B cell (primary cell): ENCODE measurements around the gene SETDB1. TPM values are rescaled to one million over a fixed set of nuclear protein-coding genes. Genes with fewer than 3 reads are reported as not detected.

Experiments used
- ATAC-seq: fragments of 200-7000 bp; cut with Tn5 transposase; one replicate; pipeline ENCODE4 v1.10.0; 2021; ENCODE audit warnings: low read depth, mild to moderate bottlenecking, moderate number of reproducible peaks, moderate library complexity
- CTCF ChIA-PET: fragments of 350-600 bp; sonication (Branson Sonifier 250); formaldehyde crosslinking; loops from one replicate; lab custom pipeline; 2021; ENCODE audit warnings: antibody characterized with exemption, inconsistent platforms; lab: Charles Lee
- POLR2A ChIA-PET: fragments of 350-600 bp; sonication (Branson Sonifier 250); formaldehyde crosslinking; loops from one replicate; lab custom pipeline; 2021; ENCODE audit warnings: antibody characterized with exemption; lab: Charles Lee
- DNase-seq: peaks from one replicate; pipeline ENCODE4 v3.0.0; 2013
- H2AFZ ChIP-seq: 2 replicates; pipeline ENCODE4 v1.6.1; 2012; ENCODE audit warnings: mild to moderate bottlenecking, low read depth, low read length; ENCODE audit not compliant: insufficient read depth, poor library complexity, severe bottlenecking
- H3K27ac ChIP-seq, 2 donors: 1 replicate in 1 of 2; 2 replicates in 1 of 2; pipeline ENCODE4 v1.5.1; 2012 to 2013; ENCODE audit warnings: low read length in 2 of 2, mild to moderate bottlenecking in 2 of 2, moderate library complexity in 1 of 2
- H3K27me3 ChIP-seq, 4 experiments: fragments of 200-600 bp in 1 of 4; sonication (generic) in 1 of 4; replicated peaks in 1 of 4; 1 replicate in 2 of 4; 2 replicates in 2 of 4; pipeline versions ENCODE4 v1.6.1 to v1.7.0; 2013 to 2016; ENCODE audit warnings: low read length in 3 of 4, mild to moderate bottlenecking in 2 of 4, mixed read lengths in 1 of 4, moderate library complexity in 1 of 4; ENCODE audit not compliant: insufficient read depth in 4 of 4, control insufficient read depth in 3 of 4; ENCODE audit errors: control extremely low read depth in 1 of 4
- H3K36me3 ChIP-seq, 2 experiments: replicated peaks in 1 of 2; 1 replicate in 1 of 2; 2 replicates in 1 of 2; pipeline versions ENCODE4 v1.6.1 to v1.7.1; 2013; ENCODE audit warnings: low read length in 1 of 2; ENCODE audit not compliant: insufficient read depth in 2 of 2, control insufficient read depth in 1 of 2; ENCODE audit errors: control extremely low read depth in 1 of 2, extremely low read depth in 1 of 2
- H3K4me1 ChIP-seq, 2 donors: fragments of 200-600 bp in 1 of 2; sonication (generic) in 1 of 2; 1 replicate in 1 of 2; 2 replicates in 1 of 2; pipeline versions ENCODE4 v1.5.1 to v1.6.1; 2013 to 2017; ENCODE audit warnings: low read length in 2 of 2; ENCODE audit not compliant: control insufficient read depth in 2 of 2, insufficient read depth in 2 of 2
- H3K4me2 ChIP-seq: replicated peaks from 2 replicates; pipeline ENCODE3; 2012; ENCODE audit warnings: mild to moderate bottlenecking, low read depth, low read length; ENCODE audit not compliant: poor library complexity, severe bottlenecking
- H3K4me3 ChIP-seq, 5 experiments: fragments of 200-600 bp in 1 of 5; sonication (generic) in 1 of 5; 1 replicate in 3 of 5; 2 replicates in 2 of 5; pipeline versions ENCODE4 v1.5.1 to v1.7.0; 2011 to 2016; ENCODE audit warnings: low read length in 4 of 5, mild to moderate bottlenecking in 4 of 5, low read depth in 2 of 5, control low read depth in 1 of 5, moderate library complexity in 1 of 5; ENCODE audit not compliant: insufficient read depth in 1 of 5; ENCODE audit errors: control extremely low read depth in 1 of 5, extremely low read depth in 1 of 5
- H3K79me2 ChIP-seq: fragments of 200-600 bp; sonication (generic); one replicate; pipeline ENCODE4 v1.6.0; 2016; ENCODE audit warnings: low read length; ENCODE audit not compliant: control insufficient read depth, insufficient read depth
- H3K9ac ChIP-seq: fragments of 200-600 bp; sonication (generic); 2 replicates; pipeline ENCODE4 v1.6.1; 2017; ENCODE audit warnings: mild to moderate bottlenecking, low read length, moderate library complexity
- H3K9me3 ChIP-seq, 3 donors: one replicate each; pipeline versions ENCODE4 v1.6.1 to v1.7.1; 2013; ENCODE audit warnings: low read length in 2 of 3; ENCODE audit not compliant: control insufficient read depth in 2 of 3, insufficient read depth in 1 of 3; ENCODE audit errors: control extremely low read depth in 1 of 3
- H4K20me1 ChIP-seq: 2 replicates; pipeline ENCODE4 v1.6.0; 2012; ENCODE audit warnings: mild to moderate bottlenecking, low read length; ENCODE audit not compliant: insufficient read depth, control insufficient read depth, poor library complexity, severe bottlenecking
- H3K27ac Mint-ChIP-seq: one replicate; pipeline ENCODE4 v1.8.0; 2021; ENCODE audit warnings: mixed read lengths
- H3K27me3 Mint-ChIP-seq: one replicate; pipeline ENCODE4 v1.8.0; 2021; ENCODE audit warnings: mixed read lengths
- H3K4me1 Mint-ChIP-seq: one replicate; pipeline ENCODE4 v1.8.0; 2021; ENCODE audit warnings: mixed read lengths
- H3K4me3 Mint-ChIP-seq: one replicate; pipeline ENCODE4 v1.8.0; 2021; ENCODE audit warnings: mixed read lengths
- H3K9me3 Mint-ChIP-seq: one replicate; pipeline ENCODE4 v1.8.0; 2022; ENCODE audit warnings: mixed read lengths; ENCODE audit not compliant: insufficient read depth
- EZH2 ChIP-seq: IDR thresholded peaks from 2 replicates; pipeline ENCODE4 v1.6.1; 2012; ENCODE audit warnings: borderline replicate concordance, low read depth, mild to moderate bottlenecking, moderate library complexity, low read length; ENCODE audit not compliant: insufficient read depth, poor library complexity, severe bottlenecking
- WGBS: methylation state at CpG from one replicate; pipeline ENCODE4 v1.1.5; 2013; ENCODE audit warnings: missing lambda C conversion rate; ENCODE audit not compliant: insufficient coverage; 5-methylcytosine and 5-hydroxymethylcytosine counted together
- intact Hi-C: fragments of 100-400 bp; cut with micrococcal nuclease; formaldehyde crosslinking; loops from one replicate; pipeline ENCODE4 v1.10.0; 2022
- polyA plus RNA-seq: library from polyadenylated mRNA; depleted of rRNA; stranded (reverse); fragments of >200 nt; gene quantifications from 2 replicates; pipeline ENCODE4 v1.2.3, GENCODE V29; 2012
- total RNA-seq, 2 donors: library from RNA; stranded (reverse); fragments of 120-200 nt in 1 of 2; gene quantifications; 1 replicate in 1 of 2; 2 replicates in 1 of 2; pipeline versions ENCODE4 v1.2.3 to v1.2.4, GENCODE V29; 2013 to 2022
- TF ChIP-seq, protein P1 (sequence below): fragments of 200-600 bp; IDR thresholded peaks from one replicate; pipeline ENCODE4 v1.8.0; 2022; ENCODE audit warnings: antibody characterized with exemption, mild to moderate bottlenecking

The SETDB1 gene
- total and polyA plus RNA-seq, 2 donors (not counting 1 experiment from before 2014, with no cell fraction given): 57.4 to 115 TPM

DNA sequence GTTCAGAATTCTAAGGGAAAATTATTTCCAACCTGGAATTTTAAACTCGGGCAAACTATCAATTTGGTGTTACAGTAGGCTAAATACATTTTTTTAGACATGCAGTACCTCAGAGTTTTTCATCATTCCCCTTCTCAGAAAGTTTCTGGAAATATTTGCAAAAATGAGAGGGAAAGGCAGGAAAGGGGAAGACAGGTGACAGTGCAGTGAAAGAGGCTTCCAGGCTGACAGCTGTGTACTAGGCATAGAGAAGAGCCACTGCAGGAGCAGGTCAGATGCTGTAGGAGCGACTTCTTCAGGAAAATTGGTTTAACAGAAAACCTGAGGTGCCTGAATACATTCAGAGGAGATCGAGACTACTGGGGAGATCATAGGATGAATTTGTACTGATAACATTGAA lies 28.5 kb downstream of the SETDB1 start:
- CTCF ChIA-PET: interaction anchor here (1.2 kb wide), 1 partner anchor 17 kb away, joined by 3 read pairs; no protein-coding TSS in a partner anchor
- no peak overlapping the region for H3K27ac Mint-ChIP-seq
- no peaks in the 10 kb centered on the region for H3K4me1 Mint-ChIP-seq
- POLR2A ChIA-PET: no interaction called here
- intact Hi-C loops: no loop called here
- H4K20me1 ChIP-seq: no peaks in the 10 kb centered on the region
- H3K9me3 ChIP-seq: no peaks in the 10 kb centered on the region
- WGBS: 100% methylated on average over 1 of the region's 3 CpGs
- no peaks in the 10 kb centered on the region for H3K79me2 ChIP-seq
- TF ChIP-seq, protein P1, sequence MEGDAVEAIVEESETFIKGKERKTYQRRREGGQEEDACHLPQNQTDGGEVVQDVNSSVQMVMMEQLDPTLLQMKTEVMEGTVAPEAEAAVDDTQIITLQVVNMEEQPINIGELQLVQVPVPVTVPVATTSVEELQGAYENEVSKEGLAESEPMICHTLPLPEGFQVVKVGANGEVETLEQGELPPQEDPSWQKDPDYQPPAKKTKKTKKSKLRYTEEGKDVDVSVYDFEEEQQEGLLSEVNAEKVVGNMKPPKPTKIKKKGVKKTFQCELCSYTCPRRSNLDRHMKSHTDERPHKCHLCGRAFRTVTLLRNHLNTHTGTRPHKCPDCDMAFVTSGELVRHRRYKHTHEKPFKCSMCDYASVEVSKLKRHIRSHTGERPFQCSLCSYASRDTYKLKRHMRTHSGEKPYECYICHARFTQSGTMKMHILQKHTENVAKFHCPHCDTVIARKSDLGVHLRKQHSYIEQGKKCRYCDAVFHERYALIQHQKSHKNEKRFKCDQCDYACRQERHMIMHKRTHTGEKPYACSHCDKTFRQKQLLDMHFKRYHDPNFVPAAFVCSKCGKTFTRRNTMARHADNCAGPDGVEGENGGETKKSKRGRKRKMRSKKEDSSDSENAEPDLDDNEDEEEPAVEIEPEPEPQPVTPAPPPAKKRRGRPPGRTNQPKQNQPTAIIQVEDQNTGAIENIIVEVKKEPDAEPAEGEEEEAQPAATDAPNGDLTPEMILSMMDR: no peak
- TF ChIP-seq EZH2: no peak
- H3K9me3 Mint-ChIP-seq: no peaks in the 10 kb centered on the region
- no peaks in the 10 kb centered on the region for H3K27me3 ChIP-seq
- no peak overlapping the region for H3K4me3 ChIP-seq
- no peak for DNase-seq
- no peak overlapping the region for H3K9ac ChIP-seq
- ATAC-seq: no peak
- H2AFZ ChIP-seq: no peak overlapping the region
- no peaks in the 10 kb centered on the region for H3K4me1 ChIP-seq
- no peak overlapping the region for H3K27ac ChIP-seq
- no peak overlapping the region for H3K4me3 Mint-ChIP-seq
- H3K36me3 ChIP-seq: peaks cover 10 to 72% of the 10 kb centered on the region in 2 experiments
- H3K27me3 Mint-ChIP-seq: no peaks in the 10 kb centered on the region
- H3K4me2 ChIP-seq: no peak overlapping the region

- TF ChIP-seq, protein P1: no peak
- no peak for TF ChIP-seq EZH2
- POLR2A ChIA-PET: no interaction called here
- no peaks in the 10 kb centered on the region for H4K20me1 ChIP-seq
These were observed 29.1 kb downstream of the SETDB1 start for GRCh38 chr1:150955280-150955679.

More at GRCh38 chr1:150955280-150955679, 29.1 kb downstream of the SETDB1 start:
- H3K4me1 Mint-ChIP-seq: no peaks in the 10 kb centered on the region
- no peaks in the 10 kb centered on the region for H3K79me2 ChIP-seq
- no peak overlapping the region for H3K4me2 ChIP-seq
- no peaks in the 10 kb centered on the region for H3K27me3 ChIP-seq
- no peak overlapping the region for H3K4me3 ChIP-seq
- H3K36me3 ChIP-seq: peaks cover 11 to 73% of the 10 kb centered on the region in 2 experiments
- intact Hi-C loops: no loop called here
- no peaks in the 10 kb centered on the region for H3K27me3 Mint-ChIP-seq
- no peak overlapping the region for H3K9ac ChIP-seq
- no peak overlapping the region for H2AFZ ChIP-seq
- DNase-seq (no peak), ATAC-seq (no peak)
- no peak overlapping the region for H3K4me3 Mint-ChIP-seq
- no peaks in the 10 kb centered on the region for H3K9me3 Mint-ChIP-seq
- H3K4me1 ChIP-seq: no peaks in the 10 kb centered on the region
- H3K9me3 ChIP-seq: no peaks in the 10 kb centered on the region
- CTCF ChIA-PET: interaction anchor here (0.6 to 1.2 kb wide), 2 partner anchors 16 to 17 kb away, joined by 3 to 4 read pairs; no protein-coding TSS in a partner anchor
- no peak overlapping the region for H3K27ac Mint-ChIP-seq
- H3K27ac ChIP-seq: no peak overlapping the region
